Measurements from ENCODE around the gene SYT1.

Gene SYT1

DNA sequence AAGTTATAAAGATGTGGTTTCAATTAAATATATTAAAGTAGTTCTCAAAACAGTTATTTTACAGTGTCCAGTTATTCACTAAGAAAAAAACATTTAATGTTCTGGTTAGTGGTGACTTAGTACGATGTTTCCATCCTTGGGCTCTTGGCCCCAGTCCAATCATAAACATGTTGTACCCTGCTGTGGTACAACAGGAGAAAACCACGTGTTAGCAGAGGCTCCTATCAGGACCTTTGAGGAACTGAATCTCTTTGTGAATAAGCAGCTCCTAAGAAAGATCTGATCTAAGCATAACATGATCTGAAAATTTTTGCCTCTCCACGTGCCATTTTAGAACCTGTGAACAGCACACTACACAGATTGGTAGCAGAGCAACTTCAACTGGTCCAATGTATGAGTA is 234.0 kb downstream of the SYT1 start:
- no peak overlapping the region for H3K4me3 ChIP-seq (ENCODE audit: control insufficient read depth, low read depth, low read length)
- peak; percentile 7 for DNase-seq (ENCODE audit: low read depth)
- TF ChIP-seq, protein P1, sequence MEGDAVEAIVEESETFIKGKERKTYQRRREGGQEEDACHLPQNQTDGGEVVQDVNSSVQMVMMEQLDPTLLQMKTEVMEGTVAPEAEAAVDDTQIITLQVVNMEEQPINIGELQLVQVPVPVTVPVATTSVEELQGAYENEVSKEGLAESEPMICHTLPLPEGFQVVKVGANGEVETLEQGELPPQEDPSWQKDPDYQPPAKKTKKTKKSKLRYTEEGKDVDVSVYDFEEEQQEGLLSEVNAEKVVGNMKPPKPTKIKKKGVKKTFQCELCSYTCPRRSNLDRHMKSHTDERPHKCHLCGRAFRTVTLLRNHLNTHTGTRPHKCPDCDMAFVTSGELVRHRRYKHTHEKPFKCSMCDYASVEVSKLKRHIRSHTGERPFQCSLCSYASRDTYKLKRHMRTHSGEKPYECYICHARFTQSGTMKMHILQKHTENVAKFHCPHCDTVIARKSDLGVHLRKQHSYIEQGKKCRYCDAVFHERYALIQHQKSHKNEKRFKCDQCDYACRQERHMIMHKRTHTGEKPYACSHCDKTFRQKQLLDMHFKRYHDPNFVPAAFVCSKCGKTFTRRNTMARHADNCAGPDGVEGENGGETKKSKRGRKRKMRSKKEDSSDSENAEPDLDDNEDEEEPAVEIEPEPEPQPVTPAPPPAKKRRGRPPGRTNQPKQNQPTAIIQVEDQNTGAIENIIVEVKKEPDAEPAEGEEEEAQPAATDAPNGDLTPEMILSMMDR (conservative IDR thresholded peaks at IDR 0.05; ENCODE audit: control insufficient read depth, insufficient read depth, low read depth, low read length): no peak

DNA sequence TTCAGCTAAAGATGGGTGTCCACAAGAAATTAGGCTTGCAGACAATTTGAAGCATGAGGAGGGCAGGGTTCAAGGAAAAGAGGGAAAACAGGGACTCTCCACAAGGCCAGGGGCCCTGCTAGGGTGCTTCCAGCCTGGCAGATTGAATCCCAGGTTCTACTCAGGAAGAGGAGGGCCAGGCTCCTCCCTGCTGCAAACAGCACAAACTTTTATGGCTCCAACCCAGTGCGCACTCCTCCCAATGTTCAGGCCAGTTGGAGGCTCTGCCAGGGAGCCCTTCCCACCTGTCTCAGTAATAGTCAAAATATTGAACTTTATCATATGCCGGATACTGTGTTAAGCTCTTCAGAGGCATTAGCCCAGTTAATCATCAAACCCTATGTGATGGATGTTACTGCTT is 244.4 kb downstream of the SYT1 start:
- H3K4me3 ChIP-seq (ENCODE audit: control insufficient read depth, low read depth, low read length): no peak overlapping the region
- TF ChIP-seq, protein P1 (conservative IDR thresholded peaks at IDR 0.05; ENCODE audit: control insufficient read depth, insufficient read depth, low read depth, low read length): no peak
- DNase-seq (ENCODE audit: low read depth): no peak

DNA sequence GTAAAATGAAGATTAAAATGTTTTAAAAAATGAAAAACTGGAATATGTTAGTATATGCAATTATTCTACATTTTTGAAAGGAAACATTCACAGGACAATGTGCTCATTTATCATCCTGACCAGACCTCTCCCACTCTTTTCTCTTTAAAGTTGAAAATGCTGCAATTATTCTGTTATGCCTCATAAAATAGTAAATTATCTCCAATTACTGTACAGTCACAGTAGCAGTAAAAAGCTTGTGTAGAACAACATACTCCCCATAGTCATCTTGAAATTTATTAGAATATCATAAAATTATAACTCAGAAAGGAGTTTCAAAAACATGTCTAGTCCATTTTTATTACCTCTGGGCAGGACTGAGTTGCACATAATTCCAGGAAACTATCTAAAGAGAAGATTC is 250.3 kb downstream of the SYT1 start:
- TF ChIP-seq, protein P1 (conservative IDR thresholded peaks at IDR 0.05; ENCODE audit: control insufficient read depth, insufficient read depth, low read depth, low read length): no peak
- DNase-seq (ENCODE audit: low read depth): no peak
- no peak overlapping the region for H3K4me3 ChIP-seq (ENCODE audit: control insufficient read depth, low read depth, low read length)

DNA sequence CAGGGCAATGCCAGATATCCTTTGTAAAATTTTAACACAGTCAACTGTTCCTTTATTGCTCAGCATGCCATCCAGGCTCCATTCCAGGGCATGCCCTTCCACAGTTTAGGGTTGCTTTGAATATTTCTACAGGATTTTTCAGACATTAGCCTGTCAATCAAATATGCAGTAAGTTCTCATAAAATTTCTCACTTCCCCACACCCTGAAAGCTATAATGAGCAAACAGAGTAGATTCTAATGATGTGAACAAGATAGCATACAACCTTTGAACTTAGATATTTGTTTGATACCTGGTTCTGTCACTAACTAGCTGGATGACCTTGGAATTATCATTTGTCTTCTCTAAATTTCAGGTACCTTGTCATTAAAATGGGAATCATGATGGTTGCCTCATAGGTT is 251.2 kb downstream of the SYT1 start:
- no peak overlapping the region for H3K4me3 ChIP-seq (ENCODE audit: control insufficient read depth, low read depth, low read length)
- no peak for DNase-seq (ENCODE audit: low read depth)
- TF ChIP-seq, protein P1 (conservative IDR thresholded peaks at IDR 0.05; ENCODE audit: control insufficient read depth, insufficient read depth, low read depth, low read length): no peak

DNA sequence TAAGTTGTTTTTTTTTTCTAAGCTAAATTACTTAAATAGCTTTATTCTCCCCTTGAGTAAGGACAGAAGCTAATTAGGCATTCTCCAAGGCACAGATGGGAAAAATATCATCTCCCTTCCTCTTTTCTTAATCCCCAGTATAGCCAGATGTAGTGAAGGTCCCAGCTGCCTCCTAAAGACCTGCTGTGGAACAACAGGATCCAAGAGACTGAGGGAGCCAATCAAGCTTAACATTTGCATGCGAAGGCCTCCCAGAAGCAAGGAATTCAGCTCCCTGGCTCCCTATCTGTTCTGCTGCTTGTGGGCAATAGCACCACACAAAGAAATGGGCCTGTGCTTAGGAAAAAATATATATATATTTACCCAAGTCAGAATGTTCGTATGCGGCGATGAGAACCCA is 255.2 kb downstream of the SYT1 start:
- TF ChIP-seq, protein P1 (conservative IDR thresholded peaks at IDR 0.05; ENCODE audit: control insufficient read depth, insufficient read depth, low read depth, low read length): no peak
- DNase-seq (ENCODE audit: low read depth): no peak
- H3K4me3 ChIP-seq (ENCODE audit: control insufficient read depth, low read depth, low read length): no peak overlapping the region

DNA sequence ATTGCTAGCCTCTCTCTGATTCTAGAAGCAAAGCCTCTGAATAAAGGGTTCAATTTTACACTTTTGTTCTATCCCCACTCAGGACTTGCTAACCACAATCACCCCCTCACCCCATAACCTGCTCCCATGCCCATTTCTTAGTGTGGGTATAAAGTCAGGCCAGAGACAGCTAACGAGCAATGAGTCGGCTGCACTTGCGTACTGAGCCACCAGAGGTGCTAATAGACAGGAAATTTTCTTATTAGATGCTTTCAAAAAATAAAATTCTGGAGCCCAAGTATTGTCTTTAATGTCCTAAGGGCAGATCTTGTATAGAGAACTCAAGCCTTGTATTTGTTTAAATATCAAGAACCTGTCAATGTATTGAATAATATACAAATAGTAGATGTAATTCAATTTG is 256.9 kb downstream of the SYT1 start:
- DNase-seq (ENCODE audit: low read depth): no peak
- TF ChIP-seq, protein P1 (conservative IDR thresholded peaks at IDR 0.05; ENCODE audit: control insufficient read depth, insufficient read depth, low read depth, low read length): peak; percentile 34
- H3K4me3 ChIP-seq (ENCODE audit: control insufficient read depth, low read depth, low read length): no peak overlapping the region

DNA sequence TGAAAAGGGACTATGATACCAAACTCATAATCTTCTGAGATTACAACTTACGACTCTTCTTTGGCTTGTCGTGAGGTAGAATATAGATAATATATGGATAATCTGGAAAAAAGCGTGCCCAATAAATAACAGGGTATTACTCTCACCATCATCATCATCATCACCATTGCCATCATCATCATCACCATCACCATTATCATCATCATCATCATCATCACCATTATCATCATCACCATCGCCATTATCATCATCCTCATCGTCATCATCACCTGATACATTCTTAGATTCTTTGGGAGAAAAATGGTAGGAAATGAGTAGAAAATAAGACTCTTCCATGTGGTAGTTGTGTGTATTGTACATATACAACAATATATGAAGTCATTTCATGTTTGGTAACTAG is 259.8 kb downstream of the SYT1 start:
- no peak overlapping the region for H3K4me3 ChIP-seq (ENCODE audit: control insufficient read depth, low read depth, low read length)
- TF ChIP-seq, protein P1 (conservative IDR thresholded peaks at IDR 0.05; ENCODE audit: control insufficient read depth, insufficient read depth, low read depth, low read length): no peak
- DNase-seq (ENCODE audit: low read depth): no peak
